B cell (primary cell): ENCODE results near the gene LTB4R.

Experiments used
- EZH2 ChIP-seq: IDR thresholded peaks from 2 replicates; pipeline ENCODE4 v1.6.1; 2012; ENCODE audit warnings: borderline replicate concordance, low read depth, mild to moderate bottlenecking, moderate library complexity, low read length; ENCODE audit not compliant: insufficient read depth, poor library complexity, severe bottlenecking
- TF ChIP-seq, protein P1 (sequence below): fragments of 200-600 bp; IDR thresholded peaks from one replicate; pipeline ENCODE4 v1.8.0; 2022; ENCODE audit warnings: antibody characterized with exemption, mild to moderate bottlenecking

DNA sequence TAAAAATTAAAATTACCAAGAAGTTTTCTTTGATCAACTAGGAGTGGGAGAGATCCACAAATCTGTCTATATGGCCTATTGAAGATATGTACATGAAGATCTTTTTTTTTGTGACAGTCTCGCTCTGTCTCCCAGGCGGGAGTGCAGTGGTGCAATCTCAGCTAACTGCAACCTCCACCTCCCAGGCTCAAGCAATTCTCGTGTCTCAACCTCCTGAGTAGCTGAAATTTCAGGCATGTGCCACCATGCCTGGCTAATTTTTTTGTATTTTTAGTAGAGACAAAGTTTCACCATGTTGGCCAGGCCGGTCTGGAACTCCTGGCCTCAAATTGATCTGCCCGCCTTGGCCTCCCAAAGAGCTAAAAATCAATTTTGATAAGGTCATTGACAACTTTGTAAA lies 52.1 kb downstream of the LTB4R start:
- TF ChIP-seq, protein P1, sequence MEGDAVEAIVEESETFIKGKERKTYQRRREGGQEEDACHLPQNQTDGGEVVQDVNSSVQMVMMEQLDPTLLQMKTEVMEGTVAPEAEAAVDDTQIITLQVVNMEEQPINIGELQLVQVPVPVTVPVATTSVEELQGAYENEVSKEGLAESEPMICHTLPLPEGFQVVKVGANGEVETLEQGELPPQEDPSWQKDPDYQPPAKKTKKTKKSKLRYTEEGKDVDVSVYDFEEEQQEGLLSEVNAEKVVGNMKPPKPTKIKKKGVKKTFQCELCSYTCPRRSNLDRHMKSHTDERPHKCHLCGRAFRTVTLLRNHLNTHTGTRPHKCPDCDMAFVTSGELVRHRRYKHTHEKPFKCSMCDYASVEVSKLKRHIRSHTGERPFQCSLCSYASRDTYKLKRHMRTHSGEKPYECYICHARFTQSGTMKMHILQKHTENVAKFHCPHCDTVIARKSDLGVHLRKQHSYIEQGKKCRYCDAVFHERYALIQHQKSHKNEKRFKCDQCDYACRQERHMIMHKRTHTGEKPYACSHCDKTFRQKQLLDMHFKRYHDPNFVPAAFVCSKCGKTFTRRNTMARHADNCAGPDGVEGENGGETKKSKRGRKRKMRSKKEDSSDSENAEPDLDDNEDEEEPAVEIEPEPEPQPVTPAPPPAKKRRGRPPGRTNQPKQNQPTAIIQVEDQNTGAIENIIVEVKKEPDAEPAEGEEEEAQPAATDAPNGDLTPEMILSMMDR: no peak
- TF ChIP-seq EZH2: no peak
